Gastrocnemius medialis (tissue), 4 donors: Measurements from ENCODE around the gene ACP2. TPM values are rescaled to one million over a fixed set of nuclear protein-coding genes. Genes with fewer than 3 reads are reported as not detected.

ENCODE experiments used
- ATAC-seq, 2 donors: fragments of 150-250 bp; one replicate each; pipeline ENCODE4 v1.9.1; 2016
- DNase-seq, 2 donors: peaks; one replicate each; pipeline ENCODE4 v3.0.0-alpha.2; 2019
- H3K27ac ChIP-seq, 4 donors: fragments of 200-600 bp; sonication (generic); 1 replicate in 1 of 4; 2 replicates in 3 of 4; pipeline ENCODE4 v1.5.1; 2016 to 2018; ENCODE audit warnings: mild to moderate bottlenecking in 2 of 4, moderate library complexity in 1 of 4
- H3K27me3 ChIP-seq, 3 donors: fragments of 200-600 bp; sonication (generic) in 2 of 3; 1 replicate in 1 of 3; 2 replicates in 2 of 3; pipeline versions ENCODE4 v1.5.1 to v1.6.0; 2016 to 2019; ENCODE audit warnings: mild to moderate bottlenecking in 1 of 3, moderate library complexity in 1 of 3
- H3K36me3 ChIP-seq, 2 donors: fragments of 200-600 bp; sonication (generic) in 1 of 2; one replicate each; pipeline ENCODE4 v1.5.1; 2017 to 2018
- H3K4me1 ChIP-seq, 2 donors: fragments of 200-600 bp; sonication (generic) in 1 of 2; one replicate each; pipeline ENCODE4 v1.5.1; 2016 to 2017; ENCODE audit warnings: mild to moderate bottlenecking in 2 of 2
- H3K4me3 ChIP-seq, 4 donors: fragments of 200-600 bp; sonication (generic) in 3 of 4; 1 replicate in 1 of 4; 2 replicates in 3 of 4; pipeline ENCODE4 v1.5.1; 2016 to 2019; ENCODE audit warnings: mild to moderate bottlenecking in 2 of 4
- H3K9me3 ChIP-seq, 3 donors: fragments of 200-600 bp; sonication (generic) in 2 of 3; 1 replicate in 1 of 3; 2 replicates in 2 of 3; pipeline ENCODE4 v1.5.1; 2016 to 2019
- CTCF ChIP-seq, 5 experiments: fragments of 450-650 bp in 3 of 5; fragments of 200-600 bp in 2 of 5; sonication (generic) in 2 of 5; IDR thresholded peaks in 4 of 5; conservative IDR thresholded peaks in 1 of 5; 1 replicate in 4 of 5; 2 replicates in 1 of 5; pipeline ENCODE4 v1.5.1; 2016 to 2019; ENCODE audit warnings: antibody characterized with exemption in 5 of 5, mild to moderate bottlenecking in 3 of 5, moderate library complexity in 3 of 5
- POLR2A ChIP-seq, 2 donors: fragments of 450-650 bp; IDR thresholded peaks; one replicate each; pipeline ENCODE4 v1.6.1; 2017; ENCODE audit warnings: antibody characterized with exemption in 2 of 2, mild to moderate bottlenecking in 2 of 2, moderate library complexity in 2 of 2
- in situ Hi-C, 4 donors: fragments of 200-750 bp; cut with MboI; loops; one replicate each; pipeline versions ENCODE4 v1.15.0 to v1.8.0; 2017; ENCODE audit warnings: low sequenced_read_pairs in 4 of 4
- intact Hi-C: fragments of 100-400 bp; cut with DNase I; formaldehyde crosslinking; loops from one replicate; pipeline ENCODE4 v1.15.1; 2023; ENCODE audit warnings: low total_unique reads
- total RNA-seq, 4 donors: library from RNA; depleted of rRNA; stranded (reverse); fragments of >200 nt; gene quantifications; one replicate each; pipeline versions ENCODE4 v1.1.0 to v1.2.3, GENCODE V29; 2016

ACP2 gene
- total RNA-seq, 4 donors from 2014 or later: 12.4 to 36.2 (median 27.9) TPM

DNA sequence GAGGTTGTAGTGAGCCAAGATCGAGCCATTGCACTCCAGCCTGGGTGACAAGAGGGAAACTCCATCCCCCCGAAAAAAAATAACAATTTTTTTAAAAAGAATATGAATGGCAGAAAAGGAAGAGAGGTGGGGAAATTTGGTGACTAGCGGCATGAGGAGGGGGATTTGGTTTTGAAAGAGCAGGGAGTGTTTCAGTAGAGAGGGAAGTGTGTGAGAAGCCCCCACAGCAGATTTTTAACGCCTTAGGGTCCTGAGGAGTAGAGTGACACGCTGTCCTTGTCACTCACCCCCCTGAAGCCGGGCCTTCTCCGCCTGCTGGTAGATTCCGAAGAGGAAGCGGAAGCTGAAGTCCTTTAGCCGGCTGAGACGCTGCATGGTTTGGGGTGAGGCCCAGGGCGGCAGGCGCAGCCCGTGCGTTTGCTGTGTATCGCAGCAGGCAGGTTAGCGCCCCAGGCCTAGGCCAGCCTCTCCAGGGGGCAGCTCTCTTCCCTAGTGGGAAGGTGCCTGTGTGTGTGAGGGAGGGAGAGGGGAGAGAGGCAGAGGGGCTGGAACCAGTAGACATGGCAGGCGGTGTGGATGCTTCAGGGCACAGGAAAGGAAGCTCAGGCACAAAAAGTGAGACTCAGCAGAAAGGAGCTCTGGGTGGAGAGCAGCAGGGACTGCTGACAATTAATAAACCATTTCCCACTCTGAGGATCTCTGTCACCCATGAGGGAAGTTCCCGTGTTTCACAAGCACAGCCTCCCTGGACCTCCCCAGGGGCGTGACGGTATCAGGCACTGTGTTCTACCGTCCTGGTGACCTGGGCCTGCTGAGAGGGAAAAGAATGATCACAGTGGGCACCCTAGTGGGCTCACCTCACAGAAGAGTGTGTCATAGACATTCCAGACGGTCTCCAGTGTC is 3.9 kb downstream of the ACP2 start:
- Histone ChIP-seq H3K27ac (no peak overlapping the region), H3K36me3 (peaks cover 0 to 68% of the 10 kb centered on the region in 2 donors), H3K4me3 (no peak overlapping the region), H3K4me1 (peaks cover 15 to 21% of the 10 kb centered on the region in 2 donors), H3K27me3 (no peaks in the 10 kb centered on the region), H3K9me3 (no peaks in the 10 kb centered on the region)
- ATAC-seq (no peak), DNase-seq (no peak)
- in situ Hi-C loops: loop anchor here in 2 of 4 donors (25.0 kb wide), 1 partner anchor 118 kb away; the partner anchor contains the start of gene MYBPC3 (in 2 of the 2)
- intact Hi-C loops: loop anchor here (5.0 to 10.0 kb wide), 2 partner anchors 163 to 330 kb away; partner anchors contain the start of genes LRP4 and SLC39A13
- TF ChIP-seq CTCF (IDR thresholded peaks at IDR 0.05 in 4 of 5, conservative IDR thresholded peaks at IDR 0.05 in 1 of 5) (no peak), POLR2A (IDR thresholded peaks at IDR 0.05) (no peak)

- ATAC-seq (no peak), DNase-seq (no peak)
- H3K27me3 ChIP-seq: no peaks in the 10 kb centered on the region
- in situ Hi-C loops: loop anchor here in 2 of 4 donors (25.0 kb wide), 1 partner anchor 119 kb away; the partner anchor contains the start of gene MYBPC3 (in 2 of the 2)
- TF ChIP-seq CTCF (IDR thresholded peaks at IDR 0.05 in 4 of 5, conservative IDR thresholded peaks at IDR 0.05 in 1 of 5): no peak
- TF ChIP-seq POLR2A (IDR thresholded peaks at IDR 0.05): no peak
- H3K36me3 ChIP-seq: peaks cover 0 to 80% of the 10 kb centered on the region in 2 donors
- H3K4me3 ChIP-seq: no peak overlapping the region
- H3K9me3 ChIP-seq: no peaks in the 10 kb centered on the region
- intact Hi-C loops: loop anchor here (10.0 kb wide), 1 partner anchor 329 kb away; the partner anchor contains the start of gene LRP4
- H3K4me1 ChIP-seq: peaks cover 9 to 16% of the 10 kb centered on the region in 2 donors
- H3K27ac ChIP-seq: no peak overlapping the region
Observed at GRCh38 chr11:47243454-47243853, 5.2 kb downstream of the ACP2 start.

DNA sequence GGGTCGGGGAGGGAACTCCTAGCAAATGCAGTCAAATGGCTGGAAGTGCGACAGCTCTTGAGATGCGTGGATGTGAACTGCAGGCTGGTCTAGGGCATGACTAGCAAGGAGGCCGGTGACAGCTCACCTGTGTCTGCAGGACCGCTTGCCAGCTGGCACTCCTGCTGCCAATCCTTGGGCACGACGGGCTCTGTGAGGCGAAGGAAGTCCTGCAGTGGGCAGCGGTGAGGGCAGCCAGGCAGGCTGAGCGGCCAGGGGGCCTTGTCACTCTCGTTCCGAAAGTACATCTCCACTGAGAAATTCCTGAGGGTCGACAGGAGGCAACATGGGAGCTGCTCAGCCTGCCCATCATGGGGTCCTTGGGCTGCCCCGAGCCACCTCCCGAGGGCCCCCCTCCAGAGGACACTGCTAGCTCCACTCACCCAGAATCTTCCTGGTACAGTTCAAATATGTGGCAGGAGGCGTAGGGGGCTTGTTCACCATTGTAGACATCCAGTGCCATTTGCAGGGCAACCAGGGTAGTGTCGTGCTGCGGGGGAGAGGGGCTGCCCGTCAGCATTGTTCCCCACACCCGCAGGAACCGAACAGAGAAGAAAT is 5.9 kb downstream of the ACP2 start:
- Histone ChIP-seq H3K27me3 (no peaks in the 10 kb centered on the region), H3K4me1 (peaks cover 5 to 9% of the 10 kb centered on the region in 2 donors), H3K27ac (no peak overlapping the region), H3K4me3 (no peak overlapping the region), H3K9me3 (no peaks in the 10 kb centered on the region), H3K36me3 (peaks cover 0 to 85% of the 10 kb centered on the region in 2 donors)
- TF ChIP-seq POLR2A (IDR thresholded peaks at IDR 0.05) (no peak), CTCF (IDR thresholded peaks at IDR 0.05 in 4 of 5, conservative IDR thresholded peaks at IDR 0.05 in 1 of 5) (no peak)
- ATAC-seq (no peak), DNase-seq (no peak)
- in situ Hi-C loops (loop anchor here in 2 of 4 donors (25.0 kb wide), 1 partner anchor 120 kb away; the partner anchor contains the start of gene MYBPC3 (in 2 of the 2)), intact Hi-C loops (loop anchor here (10.0 kb wide), 1 partner anchor 328 kb away; the partner anchor contains the start of gene LRP4)

DNA sequence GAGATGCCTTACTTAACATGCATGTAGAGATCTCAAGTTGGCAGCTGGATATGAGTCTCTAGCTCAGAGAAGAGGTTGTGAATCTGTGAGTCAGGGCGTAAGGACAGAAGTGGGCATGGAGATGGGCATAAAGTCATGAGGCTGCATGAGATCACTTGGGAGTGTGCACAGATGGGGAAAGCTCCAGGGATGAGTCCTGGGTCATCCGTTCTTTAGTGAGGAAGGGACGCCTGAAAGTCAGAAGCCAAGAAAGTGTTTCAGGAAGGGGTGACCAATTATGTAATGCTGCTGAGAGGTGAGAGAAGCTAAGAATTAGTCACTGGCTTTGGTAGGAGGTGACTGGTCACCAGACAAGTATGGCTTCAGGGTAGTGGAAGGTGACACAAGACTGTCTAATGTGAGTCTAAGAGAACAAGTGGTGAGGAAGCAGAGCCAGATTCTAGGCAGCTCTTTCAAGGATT is 6.7 kb downstream of the ACP2 start:
- H3K27me3 ChIP-seq: no peaks in the 10 kb centered on the region
- H3K27ac ChIP-seq: no peak overlapping the region
- in situ Hi-C loops (loop anchor here in 2 of 4 donors (25.0 kb wide), 1 partner anchor 120 kb away; the partner anchor contains the start of gene MYBPC3 (in 2 of the 2)), intact Hi-C loops (loop anchor here (10.0 kb wide), 1 partner anchor 327 kb away; the partner anchor contains the start of gene LRP4)
- H3K4me1 ChIP-seq: peaks cover 0 to under 1% of the 10 kb centered on the region in 2 donors
- H3K4me3 ChIP-seq: no peak overlapping the region
- no peak for TF ChIP-seq CTCF (IDR thresholded peaks at IDR 0.05 in 4 of 5, conservative IDR thresholded peaks at IDR 0.05 in 1 of 5)
- no peak for TF ChIP-seq POLR2A (IDR thresholded peaks at IDR 0.05)
- DNase-seq (no peak), ATAC-seq (no peak)
- no peaks in the 10 kb centered on the region for H3K9me3 ChIP-seq
- H3K36me3 ChIP-seq: peaks cover 0 to 85% of the 10 kb centered on the region in 2 donors
